ENCODE measurements around the gene AGFG2. TPM values are rescaled to one million over a fixed set of nuclear protein-coding genes. Genes with fewer than 3 reads are reported as not detected.

Gene AGFG2
- total and polyA plus RNA-seq, 10 of the 15 experiments (the other 5 are each of a cell fraction or from before 2014, with no cell fraction given), result 0.90 to 71.5 (median 25.4) TPM

DNA sequence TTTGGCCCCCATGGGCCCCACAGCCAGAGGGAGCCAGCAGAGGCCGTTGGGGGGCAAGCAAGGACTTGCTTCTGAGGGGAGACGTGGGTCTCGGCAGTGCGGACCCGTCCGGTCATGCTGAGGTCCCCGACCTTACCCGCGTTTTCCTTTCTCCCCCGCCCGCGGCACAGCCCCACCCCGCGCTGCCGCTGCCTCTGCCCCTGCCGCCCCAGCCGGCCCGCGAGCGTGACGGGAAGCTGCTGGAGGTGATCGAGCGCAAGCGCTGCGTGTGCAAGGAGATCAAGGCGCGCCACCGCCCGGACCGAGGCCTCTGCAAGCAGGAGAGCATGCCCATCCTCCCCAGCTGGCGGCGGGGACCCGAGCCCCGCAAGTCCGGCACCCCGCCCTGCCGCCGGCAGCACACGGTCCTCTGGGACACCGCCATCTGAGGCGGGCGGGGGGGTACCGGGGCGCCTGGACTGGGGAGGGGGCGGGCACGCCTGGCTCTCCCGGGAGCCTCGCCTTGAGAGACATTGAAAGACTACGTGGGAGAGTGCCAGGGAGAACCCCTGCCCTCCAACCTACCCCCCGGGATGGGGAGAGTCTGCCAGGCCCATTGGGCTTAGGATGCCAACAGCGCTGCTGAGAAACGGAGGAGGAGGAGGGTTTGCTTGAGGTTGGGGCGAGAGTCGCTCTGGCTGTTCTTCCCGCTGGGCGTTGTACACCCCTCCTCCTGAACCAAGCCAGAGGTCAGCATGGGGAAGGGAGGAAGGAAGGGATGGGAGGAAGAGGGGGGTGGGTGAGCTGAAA, 45.3 kb upstream of the AGFG2 start:
- DNase-seq (ENCODE audit: low read depth, low spot score) (no peak), ATAC-seq (peak; percentile 82), FAIRE-seq (no peak)
- no peaks in the 10 kb centered on the region for H3K36me3 ChIP-seq (ENCODE audit: control insufficient read depth in 2 of 2, insufficient read depth in 2 of 2, low read length in 1 of 2)
- ChIA-PET CTCF (interaction anchor here (0.6 to 3.2 kb wide), 5 partner anchors 10 to 66 kb away, joined by 3 to 15 read pairs (median 4); partner anchors contain the start of gene NYAP1), POLR2A (no interaction called here), RAD21 (ENCODE audit: unreplicated experiment) (interaction anchor here (1.0 to 1.5 kb wide), 2 partner anchors 16 to 66 kb away, joined by 3 to 8 read pairs; no protein-coding TSS in a partner anchor), SMC1A (ENCODE audit: uncharacterized antibody, unreplicated experiment) (interaction anchor here (1.1 to 2.8 kb wide), 6 partner anchors 9 to 68 kb away, joined by 3 to 14 read pairs (median 4); no protein-coding TSS in a partner anchor)
- WGBS (ENCODE audit: insufficient coverage, insufficient replicate concordance, low lambda C conversion rate, missing lambda C conversion rate), result 30% methylated on average over 18 of the region's 56 CpGs
- H3K4me1 ChIP-seq (ENCODE audit: control insufficient read depth, insufficient read depth, low read length), result 0 out of 2 replicates have a peak, but pooled peaks cover 4% of the 10 kb centered on the region
- peak overlapping the region; percentile 0; the same call in 1 of the 2 replicates for H3K9ac ChIP-seq (ENCODE audit: control insufficient read depth, insufficient read depth, low read length)
- peak overlapping the region; percentile 59 for H2AFZ ChIP-seq (ENCODE audit: control insufficient read depth, low read depth, low read length)
- H3K27me3 ChIP-seq (replicated peaks in 1 of 2; ENCODE audit: control insufficient read depth in 2 of 2, insufficient read depth in 2 of 2, low read length in 1 of 2), result no peaks in the 10 kb centered on the region
- no peaks in the 10 kb centered on the region for H4K20me1 ChIP-seq (ENCODE audit: control insufficient read depth, insufficient read depth)
- intact Hi-C loops (cut with micrococcal nuclease; ENCODE audit: unreplicated experiment) (no loop called here), in situ Hi-C loops (cut with MboI) (no loop called here)
- H3K79me2 ChIP-seq (ENCODE audit: control insufficient read depth, insufficient read depth, low read length), result no peaks in the 10 kb centered on the region
- peak overlapping the region; percentile 86; the same call in 1 of the 2 replicates for H3K4me2 ChIP-seq (ENCODE audit: control insufficient read depth, insufficient read depth)
- H3K27ac ChIP-seq (ENCODE audit: control insufficient read depth, insufficient read depth), result no peak overlapping the region
- no peaks in the 10 kb centered on the region for H3K9me3 ChIP-seq (replicated peaks; ENCODE audit: control insufficient read depth, insufficient read depth, low read length)
- peak overlapping the region; percentile 53 for H3K4me3 ChIP-seq
- no TSS peak for BruUV-seq (replicated peaks)
- TF ChIP-seq, protein P1, sequence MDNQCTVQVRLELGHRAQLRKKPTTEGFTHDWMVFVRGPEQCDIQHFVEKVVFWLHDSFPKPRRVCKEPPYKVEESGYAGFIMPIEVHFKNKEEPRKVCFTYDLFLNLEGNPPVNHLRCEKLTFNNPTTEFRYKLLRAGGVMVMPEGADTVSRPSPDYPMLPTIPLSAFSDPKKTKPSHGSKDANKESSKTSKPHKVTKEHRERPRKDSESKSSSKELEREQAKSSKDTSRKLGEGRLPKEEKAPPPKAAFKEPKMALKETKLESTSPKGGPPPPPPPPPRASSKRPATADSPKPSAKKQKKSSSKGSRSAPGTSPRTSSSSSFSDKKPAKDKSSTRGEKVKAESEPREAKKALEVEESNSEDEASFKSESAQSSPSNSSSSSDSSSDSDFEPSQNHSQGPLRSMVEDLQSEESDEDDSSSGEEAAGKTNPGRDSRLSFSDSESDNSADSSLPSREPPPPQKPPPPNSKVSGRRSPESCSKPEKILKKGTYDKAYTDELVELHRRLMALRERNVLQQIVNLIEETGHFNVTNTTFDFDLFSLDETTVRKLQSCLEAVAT (IDR thresholded peaks at IDR 0.05), result no peak
- TF ChIP-seq RAD21 (IDR thresholded peaks at IDR 0.05; ENCODE audit: insufficient read depth, low read depth, low read length), result peak; percentile 43; the same call in 1 of the 2 replicates
- no peak for TF ChIP-seq SUZ12 (IDR thresholded peaks at IDR 0.05; ENCODE audit: unreplicated experiment)
- no peak for TF ChIP-seq ZNF217 (IDR thresholded peaks at IDR 0.05)
- no peak for TF ChIP-seq ZNF622 (IDR thresholded peaks at IDR 0.05)
- 0 out of 2 replicates have a peak, but pooled peaks have one; percentile 11 for TF ChIP-seq CREB1 (IDR thresholded peaks at IDR 0.05; ENCODE audit: low read depth)
- no peak for TF ChIP-seq NFYB (IDR thresholded peaks at IDR 0.05; ENCODE audit: insufficient read depth, low read depth, low read length)
- TF ChIP-seq, protein P2, sequence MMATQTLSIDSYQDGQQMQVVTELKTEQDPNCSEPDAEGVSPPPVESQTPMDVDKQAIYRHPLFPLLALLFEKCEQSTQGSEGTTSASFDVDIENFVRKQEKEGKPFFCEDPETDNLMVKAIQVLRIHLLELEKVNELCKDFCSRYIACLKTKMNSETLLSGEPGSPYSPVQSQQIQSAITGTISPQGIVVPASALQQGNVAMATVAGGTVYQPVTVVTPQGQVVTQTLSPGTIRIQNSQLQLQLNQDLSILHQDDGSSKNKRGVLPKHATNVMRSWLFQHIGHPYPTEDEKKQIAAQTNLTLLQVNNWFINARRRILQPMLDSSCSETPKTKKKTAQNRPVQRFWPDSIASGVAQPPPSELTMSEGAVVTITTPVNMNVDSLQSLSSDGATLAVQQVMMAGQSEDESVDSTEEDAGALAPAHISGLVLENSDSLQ (IDR thresholded peaks at IDR 0.05), result no peak
- peak in 1 of 2 experiments; percentile 29; a peak in 1 of 4 replicates for TF ChIP-seq BHLHE40 (IDR thresholded peaks at IDR 0.05; ENCODE audit: borderline replicate concordance in 1 of 2, low read depth in 2 of 2, low read length in 1 of 2)
- no peak for TF ChIP-seq NBN (IDR thresholded peaks at IDR 0.05)
- TF ChIP-seq ETV6 (conservative IDR thresholded peaks at IDR 0.05 in 1 of 2, IDR thresholded peaks at IDR 0.05 in 1 of 2; ENCODE audit: borderline replicate concordance in 1 of 2, low read depth in 1 of 2), result no peak
- peak; percentile 27; the same call in 1 of the 2 replicates for TF ChIP-seq POLR2A (IDR thresholded peaks at IDR 0.05; ENCODE audit: low read depth, low read length)
- TF ChIP-seq, protein P3, sequence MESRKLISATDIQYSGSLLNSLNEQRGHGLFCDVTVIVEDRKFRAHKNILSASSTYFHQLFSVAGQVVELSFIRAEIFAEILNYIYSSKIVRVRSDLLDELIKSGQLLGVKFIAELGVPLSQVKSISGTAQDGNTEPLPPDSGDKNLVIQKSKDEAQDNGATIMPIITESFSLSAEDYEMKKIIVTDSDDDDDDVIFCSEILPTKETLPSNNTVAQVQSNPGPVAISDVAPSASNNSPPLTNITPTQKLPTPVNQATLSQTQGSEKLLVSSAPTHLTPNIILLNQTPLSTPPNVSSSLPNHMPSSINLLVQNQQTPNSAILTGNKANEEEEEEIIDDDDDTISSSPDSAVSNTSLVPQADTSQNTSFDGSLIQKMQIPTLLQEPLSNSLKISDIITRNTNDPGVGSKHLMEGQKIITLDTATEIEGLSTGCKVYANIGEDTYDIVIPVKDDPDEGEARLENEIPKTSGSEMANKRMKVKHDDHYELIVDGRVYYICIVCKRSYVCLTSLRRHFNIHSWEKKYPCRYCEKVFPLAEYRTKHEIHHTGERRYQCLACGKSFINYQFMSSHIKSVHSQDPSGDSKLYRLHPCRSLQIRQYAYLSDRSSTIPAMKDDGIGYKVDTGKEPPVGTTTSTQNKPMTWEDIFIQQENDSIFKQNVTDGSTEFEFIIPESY (IDR thresholded peaks at IDR 0.05), result no peak
- TF ChIP-seq, protein P4, sequence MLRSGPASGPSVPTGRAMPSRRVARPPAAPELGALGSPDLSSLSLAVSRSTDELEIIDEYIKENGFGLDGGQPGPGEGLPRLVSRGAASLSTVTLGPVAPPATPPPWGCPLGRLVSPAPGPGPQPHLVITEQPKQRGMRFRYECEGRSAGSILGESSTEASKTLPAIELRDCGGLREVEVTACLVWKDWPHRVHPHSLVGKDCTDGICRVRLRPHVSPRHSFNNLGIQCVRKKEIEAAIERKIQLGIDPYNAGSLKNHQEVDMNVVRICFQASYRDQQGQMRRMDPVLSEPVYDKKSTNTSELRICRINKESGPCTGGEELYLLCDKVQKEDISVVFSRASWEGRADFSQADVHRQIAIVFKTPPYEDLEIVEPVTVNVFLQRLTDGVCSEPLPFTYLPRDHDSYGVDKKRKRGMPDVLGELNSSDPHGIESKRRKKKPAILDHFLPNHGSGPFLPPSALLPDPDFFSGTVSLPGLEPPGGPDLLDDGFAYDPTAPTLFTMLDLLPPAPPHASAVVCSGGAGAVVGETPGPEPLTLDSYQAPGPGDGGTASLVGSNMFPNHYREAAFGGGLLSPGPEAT (IDR thresholded peaks at IDR 0.05; ENCODE audit: low read depth), result no peak

All from GM12878 (cell line).